BE2C (cell line): Measurements from ENCODE around the gene RGMA.

Experiments used
- DNase-seq: peaks from one replicate; pipeline ENCODE4 v3.0.0-alpha.2; 2020
- H3K27me3 ChIP-seq: fragments of 250-450 bp; sonication (Bioruptor Pico); 2 replicates; pipeline ENCODE4 v1.5.1; 2020; ENCODE audit warnings: mild to moderate bottlenecking
- H3K36me3 ChIP-seq: fragments of 250-450 bp; sonication (Bioruptor Pico); 2 replicates; pipeline ENCODE4 v1.5.1; 2020; ENCODE audit warnings: mild to moderate bottlenecking
- H3K4me1 ChIP-seq: fragments of 250-450 bp; sonication (Bioruptor Pico); 2 replicates; pipeline ENCODE4 v1.5.1; 2020
- H3K4me3 ChIP-seq: 2 replicates; pipeline ENCODE4 v1.5.1; 2011; ENCODE audit warnings: low read depth, low read length
- H3K9me3 ChIP-seq: fragments of 250-450 bp; sonication (Bioruptor Pico); 2 replicates; pipeline ENCODE4 v1.5.1; 2020
- CTCF ChIP-seq: IDR thresholded peaks from 2 replicates; pipeline ENCODE4 v1.5.1; 2012; ENCODE audit warnings: mild to moderate bottlenecking, low read depth, low read length

The RGMA gene

GRCh38 chr15:93024716-93025624 is 64.0 kb downstream of the RGMA start:
- no peak overlapping the region for H3K4me3 ChIP-seq
- no peaks in the 10 kb centered on the region for H3K27me3 ChIP-seq
- TF ChIP-seq CTCF: no peak
- DNase-seq: no peak
- H3K36me3 ChIP-seq: peaks cover 73% of the 10 kb centered on the region
- peaks cover 14% of the 10 kb centered on the region for H3K4me1 ChIP-seq
- H3K9me3 ChIP-seq: no peaks in the 10 kb centered on the region

- H3K36me3 ChIP-seq: peaks cover 80% of the 10 kb centered on the region
These were observed 64.7 kb downstream of the RGMA start for GRCh38 chr15:93024293-93024692.

GRCh38 chr15:93020976-93021772 is 67.8 kb downstream of the RGMA start:
- Histone ChIP-seq H3K36me3 (peaks cover 96% of the 10 kb centered on the region), H3K4me1 (no peaks in the 10 kb centered on the region), H3K27me3 (no peaks in the 10 kb centered on the region), H3K4me3 (no peak overlapping the region), H3K9me3 (no peaks in the 10 kb centered on the region)
- DNase-seq: no peak
- no peak for TF ChIP-seq CTCF

More at GRCh38 chr15:93024293-93024692, 64.7 kb downstream of the RGMA start:
- no peak for TF ChIP-seq CTCF
- Histone ChIP-seq H3K9me3 (no peaks in the 10 kb centered on the region), H3K4me3 (no peak overlapping the region), H3K4me1 (peaks cover 9% of the 10 kb centered on the region), H3K27me3 (no peaks in the 10 kb centered on the region)
- DNase-seq: no peak

- Histone ChIP-seq H3K4me1 (no peaks in the 10 kb centered on the region), H3K36me3 (peaks cover 96% of the 10 kb centered on the region), H3K4me3 (no peak overlapping the region), H3K27me3 (no peaks in the 10 kb centered on the region), H3K9me3 (no peaks in the 10 kb centered on the region)
- DNase-seq: no peak
- no peak for TF ChIP-seq CTCF
These were observed 69.0 kb downstream of the RGMA start for GRCh38 chr15:93019971-93020370.

GRCh38 chr15:93019090-93019489 is 69.9 kb downstream of the RGMA start:
- Histone ChIP-seq H3K27me3 (no peaks in the 10 kb centered on the region), H3K4me3 (no peak overlapping the region), H3K9me3 (no peaks in the 10 kb centered on the region), H3K36me3 (peaks cover 96% of the 10 kb centered on the region), H3K4me1 (no peaks in the 10 kb centered on the region)
- no peak for TF ChIP-seq CTCF
- DNase-seq: no peak
